ENCODE measurements around the gene MAB21L3. TPM values are rescaled to one million over a fixed set of nuclear protein-coding genes. Genes with fewer than 3 reads are reported as not detected.

MAB21L3 gene
- total and polyA plus RNA-seq, 2 of the 13 experiments (the other 11 are each of a cell fraction or from before 2014, with no cell fraction given): 0.55 to 4.1 TPM

DNA sequence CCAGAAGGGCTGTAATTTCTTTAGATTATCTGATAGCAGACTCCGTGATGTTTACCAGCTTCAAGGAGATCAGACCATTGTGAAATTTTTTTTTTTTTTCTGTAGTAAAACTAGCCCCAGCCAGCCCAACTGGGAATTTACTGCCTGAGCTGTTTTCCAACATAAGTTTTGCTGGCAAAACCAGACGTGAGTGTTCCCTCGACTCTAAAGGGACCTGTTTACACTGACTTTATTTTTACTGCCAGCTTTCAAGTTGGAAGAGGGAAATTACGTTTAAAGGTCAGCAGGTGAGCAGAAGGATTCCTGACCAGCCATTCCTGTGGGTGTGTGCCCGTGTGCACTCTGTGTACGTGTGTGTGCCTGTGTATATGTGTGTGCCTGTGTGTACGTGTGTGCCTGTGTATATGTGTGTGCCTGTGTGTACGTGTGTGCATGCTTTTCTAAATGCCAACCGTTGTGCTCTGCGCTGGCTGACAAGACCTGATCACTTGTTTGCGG, 374 bp downstream of the MAB21L3 start (continued):
- TF ChIP-seq, protein P1, sequence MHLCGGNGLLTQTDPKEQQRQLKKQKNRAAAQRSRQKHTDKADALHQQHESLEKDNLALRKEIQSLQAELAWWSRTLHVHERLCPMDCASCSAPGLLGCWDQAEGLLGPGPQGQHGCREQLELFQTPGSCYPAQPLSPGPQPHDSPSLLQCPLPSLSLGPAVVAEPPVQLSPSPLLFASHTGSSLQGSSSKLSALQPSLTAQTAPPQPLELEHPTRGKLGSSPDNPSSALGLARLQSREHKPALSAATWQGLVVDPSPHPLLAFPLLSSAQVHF (CRISPR knock-in tag; IDR thresholded peaks at IDR 0.05): no peak
- TF ChIP-seq JUN (CRISPR knock-in tag; IDR thresholded peaks at IDR 0.05) (no peak), NCOA5 (CRISPR knock-in tag; IDR thresholded peaks at IDR 0.05) (no peak), PBX2 (CRISPR knock-in tag; IDR thresholded peaks at IDR 0.05) (no peak), GPBP1L1 (CRISPR knock-in tag; IDR thresholded peaks at IDR 0.05) (no peak), ATRX (CRISPR knock-in tag; IDR thresholded peaks at IDR 0.05; ENCODE audit: borderline replicate concordance) (no peak), STAT6 (CRISPR knock-in tag; IDR thresholded peaks at IDR 0.05; ENCODE audit: borderline replicate concordance) (no peak), PHF8 (CRISPR knock-in tag; IDR thresholded peaks at IDR 0.05) (no peak), MXI1 (IDR thresholded peaks at IDR 0.05; ENCODE audit: borderline replicate concordance, low read depth, low read length) (peak; percentile 51; the same call in 2 of the 3 replicates), ELF4 (CRISPR knock-in tag; IDR thresholded peaks at IDR 0.05; ENCODE audit: borderline replicate concordance) (no peak), TRIM24 (CRISPR knock-in tag; IDR thresholded peaks at IDR 0.05) (no peak), PLSCR1 (CRISPR knock-in tag; IDR thresholded peaks at IDR 0.05; ENCODE audit: borderline replicate concordance) (no peak), MED1 (CRISPR knock-in tag; IDR thresholded peaks at IDR 0.05) (peak; percentile 46; the same call in 1 of the 2 replicates), ZBTB7B (CRISPR knock-in tag; IDR thresholded peaks at IDR 0.05) (0 out of 2 replicates have a peak, but pooled peaks have one; percentile 32), ATF2 (CRISPR knock-in tag; IDR thresholded peaks at IDR 0.05) (no peak), SMAD1 (CRISPR knock-in tag; IDR thresholded peaks at IDR 0.05; ENCODE audit: borderline replicate concordance, low read depth) (no peak), NFIC (IDR thresholded peaks at IDR 0.05; ENCODE audit: low read length) (no peak), ZNF460 (CRISPR knock-in tag; IDR thresholded peaks at IDR 0.05; ENCODE audit: borderline replicate concordance) (no peak), REL (CRISPR knock-in tag; conservative IDR thresholded peaks at IDR 0.05) (no peak), ZNF496 (CRISPR knock-in tag; IDR thresholded peaks at IDR 0.05; ENCODE audit: insufficient replicate concordance) (no peak), FOXO1 (CRISPR knock-in tag; IDR thresholded peaks at IDR 0.05) (no peak), ZNF543 (CRISPR knock-in tag; IDR thresholded peaks at IDR 0.05) (no peak), CHCHD3 (CRISPR knock-in tag; IDR thresholded peaks at IDR 0.05) (no peak)
